BLaER1 treated with 17β-estradiol and CSF1 and Interleukin-3, amounts not matched to agents 10 nM and 100 nM (cell line): ENCODE data around the gene ANGEL1.

Experiments
- H3K27ac ChIP-seq, 11 experiments: shearing (Covaris generic); formaldehyde crosslinking; 2 replicates each; pipeline ENCODE4 v1.8.1; 2022
- H3K27me3 ChIP-seq, 11 experiments: shearing (Covaris generic); formaldehyde crosslinking; 2 replicates each; pipeline ENCODE4 v1.8.1; 2022
- H3K36me3 ChIP-seq, 11 experiments: shearing (Covaris generic); formaldehyde crosslinking; 2 replicates each; pipeline ENCODE4 v1.8.1; 2022
- H3K4me1 ChIP-seq, 10 experiments: shearing (Covaris generic); formaldehyde crosslinking; 2 replicates each; pipeline ENCODE4 v1.8.1; 2022
- H3K4me2 ChIP-seq, 11 experiments: shearing (Covaris generic); formaldehyde crosslinking; 2 replicates each; pipeline ENCODE4 v1.8.1; 2022
- H3K4me3 ChIP-seq, 10 experiments: shearing (Covaris generic); formaldehyde crosslinking; 2 replicates each; pipeline ENCODE4 v1.8.1; 2022
- H3K9ac ChIP-seq, 11 experiments: shearing (Covaris generic); formaldehyde crosslinking; 2 replicates each; pipeline ENCODE4 v1.8.1; 2022
- H3K9me3 ChIP-seq, 11 experiments: shearing (Covaris generic); formaldehyde crosslinking; replicated peaks in 1 of 11; 2 replicates each; pipeline ENCODE4 v1.8.1; 2022
- H4K20me1 ChIP-seq, 11 experiments: shearing (Covaris generic); formaldehyde crosslinking; 2 replicates each; pipeline ENCODE4 v1.8.1; 2022
- Cebpa-rat ChIP-seq, 11 experiments: shearing (Covaris generic); IDR thresholded peaks; 2 replicates each; pipeline ENCODE4 v1.8.1; 2022

ANGEL1 gene

DNA sequence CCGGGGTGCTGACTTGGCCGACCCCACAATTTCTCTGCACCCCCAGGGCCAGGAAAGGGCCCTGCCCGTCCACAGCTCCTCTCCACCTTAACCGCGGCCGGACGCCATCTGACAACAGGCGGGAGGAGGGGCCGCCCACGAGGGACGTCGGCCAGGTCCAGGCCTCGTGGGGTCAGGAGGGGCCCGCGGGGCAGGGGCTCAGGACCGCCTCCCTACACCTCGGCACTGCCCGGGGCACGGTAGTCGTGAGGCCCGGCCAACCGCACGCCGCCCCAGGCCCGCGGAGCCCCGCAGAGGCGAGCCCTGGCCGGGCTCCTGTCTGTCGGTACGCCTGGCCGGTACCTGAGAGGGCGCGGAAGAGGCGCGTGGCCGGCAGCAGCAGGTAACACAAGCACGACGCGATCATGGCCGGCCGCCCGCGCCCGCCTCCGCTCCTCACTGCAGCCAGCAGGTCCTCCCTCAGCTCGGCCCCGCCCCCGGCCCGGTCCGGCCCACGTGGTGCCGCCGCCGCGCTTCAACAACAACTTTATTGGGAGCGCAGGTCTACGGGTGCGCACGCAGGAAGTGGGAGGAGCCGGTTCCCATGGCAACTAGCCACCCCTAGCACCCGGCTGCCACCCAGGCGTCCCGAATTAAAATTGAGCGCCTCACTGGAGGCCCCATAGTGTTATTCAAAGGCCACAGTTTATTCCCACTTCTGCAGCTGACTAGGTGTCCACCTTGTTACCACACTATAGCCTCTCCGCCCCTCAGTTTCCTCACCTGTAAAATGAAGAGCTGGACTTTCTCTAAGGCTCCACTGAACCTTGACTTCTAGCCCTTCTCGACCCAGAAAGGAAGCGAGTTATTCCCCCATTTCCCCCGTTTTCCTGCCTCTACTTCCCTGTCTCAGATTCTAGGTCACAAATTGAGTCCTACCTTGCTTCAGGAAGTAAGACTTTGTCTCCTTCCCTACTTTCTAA lies at the start of gene ANGEL1:
ANGEL1 (minus strand) TSS at position 461 of the 962 bp plus-strand sequence; CDS start at position 406, 55 bp downstream.
- H3K4me2 ChIP-seq: peak within 1 kb of the TSS; percentile 91 to 99 (median 96)
- H4K20me1 ChIP-seq: peaks cover 0 to 9% (median 3%) of the 10 kb centered on the region in 11 experiments; a peak in 7 of 22 replicates
- no peaks in the 10 kb centered on the region for H3K9me3 ChIP-seq
- peak within 1 kb of the TSS; percentile 84 to 91 (median 89) for H3K9ac ChIP-seq
- peaks cover 16 to 23% (median 18%) of the 10 kb centered on the region in 11 experiments for H3K36me3 ChIP-seq
- H3K4me1 ChIP-seq: peaks cover 23 to 36% (median 25%) of the 10 kb centered on the region in 10 experiments
- H3K4me3 ChIP-seq: peak within 1 kb of the TSS; percentile 77 to 94 (median 88)
- no peaks in the 10 kb centered on the region for H3K27me3 ChIP-seq
- peak within 1 kb of the TSS; percentile 68 to 89 (median 85) for H3K27ac ChIP-seq
- no peak for TF ChIP-seq Cebpa-rat (IDR thresholded peaks at IDR 0.05)

- Histone ChIP-seq H3K4me3 (no peak overlapping the region), H4K20me1 (no peaks in the 10 kb centered on the region), H3K27me3 (peaks cover 0 to 3% (median 0%) of the 10 kb centered on the region in 11 experiments; a peak in 4 of 22 replicates), H3K9me3 (no peaks in the 10 kb centered on the region), H3K36me3 (no peaks in the 10 kb centered on the region), H3K9ac (no peak overlapping the region), H3K4me2 (peak overlapping the region in 1 of 11 experiments; percentile 3; a peak in 1 of 22 replicates), H3K4me1 (peaks cover 32 to 46% (median 39%) of the 10 kb centered on the region in 10 experiments), H3K27ac (no peak overlapping the region)
- TF ChIP-seq Cebpa-rat (IDR thresholded peaks at IDR 0.05): no peak
Observed at GRCh38 chr14:76861574-76862255, 49.0 kb upstream of the ANGEL1 start.

DNA sequence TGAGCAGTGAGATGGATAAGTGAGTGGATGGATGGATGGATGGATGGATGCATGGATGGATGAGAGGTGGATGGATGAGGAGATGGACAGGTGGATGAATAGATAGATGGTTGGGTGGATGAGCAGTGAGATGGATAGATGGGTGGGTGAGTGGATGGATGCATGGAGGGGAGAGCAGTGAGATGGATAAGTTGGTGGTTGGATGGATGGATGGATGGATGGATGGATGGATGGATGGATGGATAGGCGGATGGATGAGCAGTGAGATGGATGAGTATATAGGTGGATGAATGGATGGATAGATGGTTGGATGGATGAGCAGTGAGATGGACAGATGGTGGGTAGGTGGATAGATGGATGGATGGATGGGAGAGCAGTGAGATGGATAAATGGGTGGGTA lies 44.1 kb upstream of the ANGEL1 start:
- Histone ChIP-seq H3K4me2 (no peak overlapping the region), H3K4me3 (no peak overlapping the region), H4K20me1 (no peaks in the 10 kb centered on the region), H3K4me1 (peaks cover 0 to 7% (median 0%) of the 10 kb centered on the region in 10 experiments; a peak in 1 of 20 replicates), H3K9ac (no peak overlapping the region), H3K27ac (no peak overlapping the region), H3K36me3 (no peaks in the 10 kb centered on the region), H3K9me3 (no peaks in the 10 kb centered on the region), H3K27me3 (peaks cover 0 to 3% (median 0%) of the 10 kb centered on the region in 11 experiments; a peak in 4 of 22 replicates)
- no peak for TF ChIP-seq Cebpa-rat (IDR thresholded peaks at IDR 0.05)

DNA sequence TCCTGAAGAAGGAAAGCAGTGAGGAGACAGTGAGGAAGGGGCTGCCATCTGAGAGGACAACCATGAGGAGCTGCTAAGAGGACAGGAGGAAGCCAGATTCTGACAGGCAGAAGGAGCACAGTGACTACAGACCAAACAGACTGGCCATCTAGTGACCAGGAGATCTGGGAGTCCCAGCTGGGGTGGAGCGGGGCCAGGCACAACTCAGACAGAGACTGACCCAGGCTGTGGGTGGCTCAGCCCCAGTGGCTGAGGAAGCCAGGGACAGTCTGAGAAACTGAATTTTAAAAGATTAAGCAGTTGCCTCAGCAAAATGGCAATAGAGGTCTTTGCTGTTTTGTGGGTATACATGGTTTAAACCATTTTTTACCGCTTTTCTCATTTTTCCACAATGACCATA lies 42.4 kb upstream of the ANGEL1 start:
- Histone ChIP-seq H3K9ac (no peak overlapping the region), H3K27me3 (peaks cover 0 to 3% (median 0%) of the 10 kb centered on the region in 11 experiments; a peak in 4 of 22 replicates), H3K4me3 (no peak overlapping the region), H3K36me3 (no peaks in the 10 kb centered on the region), H3K27ac (no peak overlapping the region), H3K4me1 (peaks cover 0 to 5% (median 0%) of the 10 kb centered on the region in 10 experiments; a peak in 1 of 20 replicates), H4K20me1 (no peaks in the 10 kb centered on the region), H3K4me2 (no peak overlapping the region), H3K9me3 (no peaks in the 10 kb centered on the region)
- TF ChIP-seq Cebpa-rat (IDR thresholded peaks at IDR 0.05): no peak

GRCh38 chr14:76848879-76849278 lies 36.2 kb upstream of the ANGEL1 start:
- no peaks in the 10 kb centered on the region for H4K20me1 ChIP-seq
- peaks cover 16 to 32% (median 29%) of the 10 kb centered on the region in 10 experiments for H3K4me1 ChIP-seq
- H3K4me3 ChIP-seq: no peak overlapping the region
- no peak overlapping the region for H3K9ac ChIP-seq
- no peak for TF ChIP-seq Cebpa-rat (IDR thresholded peaks at IDR 0.05)
- H3K27me3 ChIP-seq: no peaks in the 10 kb centered on the region
- no peak overlapping the region for H3K4me2 ChIP-seq
- H3K27ac ChIP-seq: no peak overlapping the region
- no peaks in the 10 kb centered on the region for H3K9me3 ChIP-seq
- no peaks in the 10 kb centered on the region for H3K36me3 ChIP-seq

GRCh38 chr14:76846331-76847047 lies 33.8 kb upstream of the ANGEL1 start:
- Histone ChIP-seq H3K4me1 (peaks cover 16 to 38% (median 30%) of the 10 kb centered on the region in 10 experiments), H3K27ac (no peak overlapping the region), H3K9ac (no peak overlapping the region), H4K20me1 (no peaks in the 10 kb centered on the region), H3K36me3 (no peaks in the 10 kb centered on the region), H3K27me3 (no peaks in the 10 kb centered on the region), H3K9me3 (no peaks in the 10 kb centered on the region), H3K4me2 (peak overlapping the region; percentile 27 to 74 (median 41)), H3K4me3 (no peak overlapping the region)
- no peak for TF ChIP-seq Cebpa-rat (IDR thresholded peaks at IDR 0.05)

GRCh38 chr14:76844223-76844622 lies 31.5 kb upstream of the ANGEL1 start:
- Histone ChIP-seq H3K4me2 (peak overlapping the region in 7 of 11 experiments; percentile 8 to 74 (median 46); a peak in 11 of 22 replicates), H3K4me1 (peaks cover 16 to 38% (median 30%) of the 10 kb centered on the region in 10 experiments), H3K36me3 (no peaks in the 10 kb centered on the region), H4K20me1 (no peaks in the 10 kb centered on the region), H3K4me3 (no peak overlapping the region), H3K27me3 (no peaks in the 10 kb centered on the region), H3K27ac (peak overlapping the region in 2 of 11 experiments; percentile 9 to 16; a peak in 2 of 22 replicates), H3K9ac (no peak overlapping the region), H3K9me3 (no peaks in the 10 kb centered on the region)
- no peak for TF ChIP-seq Cebpa-rat (IDR thresholded peaks at IDR 0.05)

DNA sequence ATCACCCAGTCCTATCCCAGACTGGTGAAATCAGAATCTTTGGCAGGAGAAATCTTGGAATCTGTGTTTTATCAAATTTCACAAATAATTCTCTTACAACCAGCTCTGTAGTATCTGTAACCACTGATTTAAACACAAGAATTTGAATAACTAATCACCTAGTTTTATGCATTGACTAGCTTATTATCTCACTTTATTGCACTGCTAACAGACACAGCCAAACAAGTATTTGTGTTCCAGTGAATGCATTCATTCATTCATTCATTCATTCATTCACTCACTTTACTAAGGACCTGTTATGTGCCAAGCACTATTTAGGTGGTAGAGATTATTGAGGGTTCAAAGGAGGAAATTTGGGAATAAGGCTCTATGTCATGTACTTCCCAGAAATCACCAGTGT lies 29.7 kb upstream of the ANGEL1 start:
- Histone ChIP-seq H3K4me3 (no peak overlapping the region), H3K9ac (no peak overlapping the region), H3K4me1 (peaks cover 16 to 38% (median 30%) of the 10 kb centered on the region in 10 experiments), H3K9me3 (no peaks in the 10 kb centered on the region), H3K27me3 (no peaks in the 10 kb centered on the region), H4K20me1 (no peaks in the 10 kb centered on the region), H3K27ac (no peak overlapping the region), H3K36me3 (no peaks in the 10 kb centered on the region), H3K4me2 (no peak overlapping the region)
- TF ChIP-seq Cebpa-rat (IDR thresholded peaks at IDR 0.05): no peak
